GM10248 (cell line): Measurements from ENCODE around the gene DLG2.

Experiments used
- CTCF ChIA-PET: fragments of 300-600 bp; sonication (Branson Sonifier 250); formaldehyde crosslinking; extraction: SDS; loops from one replicate; lab custom pipeline; 2021; ENCODE audit warnings: antibody characterized with exemption; lab: Yijun Ruan, JAX
- POLR2A ChIA-PET: fragments of 350-650 bp; sonication (Branson Sonifier 250); formaldehyde crosslinking; extraction: SDS; loops from one replicate; lab custom pipeline; 2020; ENCODE audit warnings: antibody characterized with exemption; lab: Yijun Ruan, JAX
- DNase-seq: peaks from one replicate; pipeline ENCODE4 v3.0.0; 2012; ENCODE audit errors: extremely low spot score
- CTCF ChIP-seq: IDR thresholded peaks from 2 replicates; pipeline ENCODE4 v1.5.1; 2012; ENCODE audit warnings: mild to moderate bottlenecking, low read depth; ENCODE audit errors: extremely low read depth, missing control alignments, control extremely low read depth

Gene DLG2

GRCh38 chr11:84817998-84818397, 809.1 kb downstream of the DLG2 start:
- POLR2A ChIA-PET, result no interaction called here
- CTCF ChIA-PET, result interaction anchor here (1.0 kb wide), 2 partner anchors 20 to 30 kb away, joined by 3 read pairs; no protein-coding TSS in a partner anchor
- no peak for TF ChIP-seq CTCF
- DNase-seq, result no peak

- CTCF ChIA-PET, result interaction anchor here (1.4 kb wide), 1 partner anchor 16 kb away, joined by 4 read pairs; no protein-coding TSS in a partner anchor
Observed at GRCh38 chr11:84812471-84812969, 814.6 kb downstream of the DLG2 start.

GRCh38 chr11:84806354-84806753, 820.8 kb downstream of the DLG2 start:
- no peak for DNase-seq
- CTCF ChIA-PET, result no interaction called here
- TF ChIP-seq CTCF, result no peak
- POLR2A ChIA-PET, result no interaction called here

More at GRCh38 chr11:84812471-84812969, 814.6 kb downstream of the DLG2 start:
- no peak for DNase-seq
- POLR2A ChIA-PET, result no interaction called here
- no peak for TF ChIP-seq CTCF

- no peak for DNase-seq
- no peak for TF ChIP-seq CTCF
- POLR2A ChIA-PET, result no interaction called here
- CTCF ChIA-PET, result interaction anchor here (1.0 kb wide), 1 partner anchor 10 kb away, joined by 3 read pairs; no protein-coding TSS in a partner anchor
Observed at GRCh38 chr11:84804041-84804440, 823.1 kb downstream of the DLG2 start.

GRCh38 chr11:84800755-84801346, 826.3 kb downstream of the DLG2 start:
- ChIA-PET CTCF (no interaction called here), POLR2A (no interaction called here)
- TF ChIP-seq CTCF, result no peak
- DNase-seq, result no peak

GRCh38 chr11:84799112-84799511, 828.0 kb downstream of the DLG2 start:
- TF ChIP-seq CTCF, result no peak
- DNase-seq, result no peak
- ChIA-PET POLR2A (no interaction called here), CTCF (no interaction called here)
